GM12878 (cell line): ENCODE results near the gene EIF1AD. TPM values are rescaled to one million over a fixed set of nuclear protein-coding genes. Genes with fewer than 3 reads are reported as not detected.

Source experiments
- ATAC-seq: fragments of 200-7000 bp; cut with Tn5 transposase; 3 replicates; pipeline ENCODE4 v1.9.1; 2020; ENCODE audit warnings: mild to moderate bottlenecking, moderate library complexity
- BruUV-seq: library from RNA; stranded (reverse); fragments of 400-500 nt; replicated peaks from 2 replicates; lab custom pipeline; 2021; lab: Mats Ljungman, UMichigan
- CTCF ChIA-PET: fragments of 300-600 bp; sonication (Branson Sonifier 250); formaldehyde crosslinking; extraction: SDS; loops from one replicate; lab custom pipeline; 2021; ENCODE audit warnings: inconsistent platforms; lab: Yijun Ruan, JAX
- POLR2A ChIA-PET: fragments of 350-600 bp; formaldehyde crosslinking; extraction: SDS; loops from one replicate; lab custom pipeline; 2021; ENCODE audit warnings: inconsistent platforms; lab: Charles Lee
- RAD21 ChIA-PET: fragments of 300-600 bp; sonication (Branson Sonifier 250); formaldehyde crosslinking; loops from one replicate; lab custom pipeline; 2023; ENCODE audit warnings: antibody characterized with exemption; ENCODE audit not compliant: unreplicated experiment; lab: Charles Lee
- SMC1A ChIA-PET: fragments of 300-600 bp; sonication (Branson Sonifier 250); formaldehyde crosslinking; loops from one replicate; lab custom pipeline; 2023; ENCODE audit not compliant: unreplicated experiment, uncharacterized antibody; lab: Charles Lee
- DNase-seq: peaks from one replicate; pipeline ENCODE4 v3.0.0-alpha.2; 2011; ENCODE audit warnings: low read depth, low spot score
- FAIRE-seq: peaks from 3 replicates; lab custom pipeline; 2011; peaks lifted over from hg19 to GRCh38; lab: Jason Lieb, UNC
- H2AFZ ChIP-seq: 2 replicates; pipeline ENCODE4 v1.6.0; 2011; ENCODE audit warnings: low read depth, low read length, control low read depth; ENCODE audit not compliant: control insufficient read depth
- H3K27ac ChIP-seq: 2 replicates; pipeline ENCODE4 v1.5.1; 2011; ENCODE audit warnings: control low read depth; ENCODE audit not compliant: control insufficient read depth, insufficient read depth
- H3K27me3 ChIP-seq, 2 experiments: replicated peaks in 1 of 2; 2 replicates each; pipeline versions ENCODE4 v1.6.0 to v1.6.1; 2011; ENCODE audit warnings: low read length in 1 of 2; ENCODE audit not compliant: control insufficient read depth in 2 of 2, insufficient read depth in 2 of 2
- H3K36me3 ChIP-seq, 2 experiments: 2 replicates each; pipeline ENCODE4 v1.5.1; 2011; ENCODE audit warnings: low read length in 1 of 2; ENCODE audit not compliant: control insufficient read depth in 2 of 2, insufficient read depth in 2 of 2
- H3K4me1 ChIP-seq: 2 replicates; pipeline ENCODE4 v1.6.1; 2011; ENCODE audit warnings: mild to moderate bottlenecking, low read length, moderate library complexity, mixed read lengths; ENCODE audit not compliant: control insufficient read depth, insufficient read depth
- H3K4me2 ChIP-seq: 2 replicates; pipeline ENCODE4 v1.6.0; 2011; ENCODE audit warnings: control low read depth; ENCODE audit not compliant: control insufficient read depth, insufficient read depth
- H3K4me3 ChIP-seq: fragments of 200-600 bp; sonication (generic); 2 replicates; pipeline ENCODE4 v1.5.1; 2016
- H3K79me2 ChIP-seq: 2 replicates; pipeline ENCODE4 v1.6.0; 2011; ENCODE audit warnings: low read length; ENCODE audit not compliant: control insufficient read depth, insufficient read depth
- H3K9ac ChIP-seq: 2 replicates; pipeline ENCODE4 v1.8.0; 2011; ENCODE audit warnings: low read length, control low read depth, mixed read lengths; ENCODE audit not compliant: control insufficient read depth, insufficient read depth
- H3K9me3 ChIP-seq: replicated peaks from 3 replicates; pipeline ENCODE4 v1.5.1; 2011; ENCODE audit warnings: mild to moderate bottlenecking, low read length; ENCODE audit not compliant: control insufficient read depth, insufficient read depth
- H4K20me1 ChIP-seq: 2 replicates; pipeline ENCODE4 v1.6.0; 2011; ENCODE audit not compliant: control insufficient read depth, insufficient read depth
- ATF7 ChIP-seq: fragments of 450-650 bp; IDR thresholded peaks from 2 replicates; pipeline ENCODE4 v1.6.1; 2016; ENCODE audit warnings: low read depth, mild to moderate bottlenecking
- BCL3 ChIP-seq: IDR thresholded peaks from 2 replicates; pipeline ENCODE4 v1.6.1; 2011; ENCODE audit warnings: borderline replicate concordance, low read depth, mild to moderate bottlenecking, moderate library complexity, low read length; ENCODE audit not compliant: insufficient read depth, poor library complexity, severe bottlenecking
- BHLHE40 ChIP-seq, 2 experiments: fragments of 450-650 bp in 1 of 2; IDR thresholded peaks; 2 replicates each; pipeline ENCODE4 v1.6.1; 2011 to 2017; ENCODE audit warnings: low read depth in 2 of 2, borderline replicate concordance in 1 of 2, improper control_type of control experiment in 1 of 2, low read length in 1 of 2, mild to moderate bottlenecking in 1 of 2
- CEBPB ChIP-seq, 2 experiments: fragments of 150-350 bp in 1 of 2; IDR thresholded peaks; 2 replicates each; pipeline ENCODE4 v1.6.1; 2012 to 2014; ENCODE audit warnings: low read depth in 2 of 2, low read length in 2 of 2, borderline replicate concordance in 1 of 2, inconsistent platforms in 1 of 2
- ESRRA ChIP-seq: IDR thresholded peaks from 2 replicates; pipeline ENCODE4 v1.6.1; 2012; ENCODE audit warnings: mild to moderate bottlenecking, low read length, improper control_type of control experiment
- HDAC2 ChIP-seq: fragments of 200-600 bp; sonication (generic); IDR thresholded peaks from 2 replicates; pipeline ENCODE4 v1.6.1; 2017
- IKZF2 ChIP-seq, 2 experiments: fragments of 450-650 bp; IDR thresholded peaks; 2 replicates each; pipeline ENCODE4 v1.6.1; 2017; ENCODE audit warnings: mild to moderate bottlenecking in 2 of 2, moderate library complexity in 2 of 2
- KDM1A ChIP-seq: fragments of 200-600 bp; sonication (generic); IDR thresholded peaks from 2 replicates; pipeline ENCODE4 v1.6.1; 2016; ENCODE audit warnings: borderline replicate concordance
- MAX ChIP-seq: IDR thresholded peaks from 2 replicates; pipeline ENCODE4 v1.6.1; 2012; ENCODE audit warnings: low read depth, low read length, improper control_type of control experiment
- POU2F2 ChIP-seq: IDR thresholded peaks from 3 replicates; pipeline ENCODE4 v1.6.1; 2011; ENCODE audit warnings: low read depth, mild to moderate bottlenecking, low read length, borderline replicate concordance
- SMARCA5 ChIP-seq: fragments of 450-650 bp; IDR thresholded peaks from 2 replicates; pipeline ENCODE4 v1.6.1; 2017; ENCODE audit warnings: mild to moderate bottlenecking
- SPI1 ChIP-seq: IDR thresholded peaks from 2 replicates; pipeline ENCODE4 v1.6.1; 2011; ENCODE audit warnings: low read depth, mild to moderate bottlenecking, low read length, moderate library complexity, borderline replicate concordance; ENCODE audit not compliant: insufficient read depth
- SREBF2 ChIP-seq: IDR thresholded peaks from 2 replicates; pipeline ENCODE4 v1.6.1; 2012; ENCODE audit warnings: mild to moderate bottlenecking, low read length
- STAT3 ChIP-seq: IDR thresholded peaks from 2 replicates; pipeline ENCODE4 v1.6.1; 2011; ENCODE audit warnings: low read depth, low read length, improper control_type of control experiment
- WRNIP1 ChIP-seq: IDR thresholded peaks from 2 replicates; pipeline ENCODE4 v1.6.1; 2011; ENCODE audit warnings: low read depth, low read length, improper control_type of control experiment, borderline replicate concordance
- YBX1 ChIP-seq: fragments of 450-650 bp; IDR thresholded peaks from 2 replicates; pipeline ENCODE4 v1.6.1; 2016; ENCODE audit warnings: antibody characterized with exemption
- ZNF24 ChIP-seq: fragments of 450-650 bp; IDR thresholded peaks from 2 replicates; pipeline ENCODE4 v1.6.1; 2017; ENCODE audit warnings: antibody characterized with exemption, mild to moderate bottlenecking
- WGBS: methylation state at CpG from one replicate; pipeline ENCODE4 v1.1.6; 2016; ENCODE audit warnings: low lambda C conversion rate; ENCODE audit not compliant: insufficient replicate concordance, insufficient coverage; ENCODE audit errors: missing lambda C conversion rate; 5-methylcytosine and 5-hydroxymethylcytosine counted together
- in situ Hi-C: fragments of 300-500 bp; cut with MboI; formaldehyde crosslinking; loops from 9 replicates; pipeline ENCODE4 v1.14.3; 2018; ENCODE audit warnings: mixed read lengths
- intact Hi-C: fragments of 100-400 bp; cut with micrococcal nuclease; formaldehyde crosslinking; loops from one replicate; pipeline ENCODE4 v1.14.2; 2022; ENCODE audit not compliant: unreplicated experiment
- polyA plus RNA-seq, 11 experiments: library from polyadenylated mRNA; depleted of rRNA in 4 of 11; unstranded in 6 of 11; stranded (reverse) in 5 of 11; fragments of >200 nt; fragmentation: Nextera tagmentation in 4 of 11; fragmentation: Illumina TruSeq in 1 of 11; extraction: Ambion mirVana in 4 of 11; extraction: Trizol in 1 of 11; gene quantifications; 1 replicate in 1 of 11; 2 replicates in 10 of 11; pipeline versions ENCODE4 v1.2.1 to v1.2.3, GENCODE V29; 2011 to 2016; ENCODE audit warnings: inconsistent platforms in 2 of 11, missing spikeins in 2 of 11, low read depth in 1 of 11
- total RNA-seq, 4 experiments: library from RNA; depleted of rRNA in 3 of 4; stranded (reverse); fragments of >200 nt in 3 of 4; fragmentation: Illumina TruSeq in 1 of 4; extraction: Trizol in 1 of 4; gene quantifications; 2 replicates each; pipeline versions ENCODE4 v1.2.1 to v1.2.3, GENCODE V29; 2013 to 2021
- TF ChIP-seq, protein P1 (sequence below): fragments of 450-650 bp; formaldehyde crosslinking; IDR thresholded peaks from 2 replicates; pipeline ENCODE4 v1.5.0; 2022; ENCODE audit warnings: mild to moderate bottlenecking, missing genetic modification characterization

EIF1AD gene
- total and polyA plus RNA-seq, 10 of the 15 experiments (the other 5 are each of a cell fraction or from before 2014, with no cell fraction given): 31.6 to 56.8 (median 39.5) TPM

GRCh38 chr11:65958291-65958690, 43.7 kb downstream of the EIF1AD start (continued):
- TF ChIP-seq ESRRA: no peak
- no peak for TF ChIP-seq IKZF2 (IDR thresholded peaks at IDR 0.05)
- TF ChIP-seq ZNF24: no peak
- TF ChIP-seq, protein P1, sequence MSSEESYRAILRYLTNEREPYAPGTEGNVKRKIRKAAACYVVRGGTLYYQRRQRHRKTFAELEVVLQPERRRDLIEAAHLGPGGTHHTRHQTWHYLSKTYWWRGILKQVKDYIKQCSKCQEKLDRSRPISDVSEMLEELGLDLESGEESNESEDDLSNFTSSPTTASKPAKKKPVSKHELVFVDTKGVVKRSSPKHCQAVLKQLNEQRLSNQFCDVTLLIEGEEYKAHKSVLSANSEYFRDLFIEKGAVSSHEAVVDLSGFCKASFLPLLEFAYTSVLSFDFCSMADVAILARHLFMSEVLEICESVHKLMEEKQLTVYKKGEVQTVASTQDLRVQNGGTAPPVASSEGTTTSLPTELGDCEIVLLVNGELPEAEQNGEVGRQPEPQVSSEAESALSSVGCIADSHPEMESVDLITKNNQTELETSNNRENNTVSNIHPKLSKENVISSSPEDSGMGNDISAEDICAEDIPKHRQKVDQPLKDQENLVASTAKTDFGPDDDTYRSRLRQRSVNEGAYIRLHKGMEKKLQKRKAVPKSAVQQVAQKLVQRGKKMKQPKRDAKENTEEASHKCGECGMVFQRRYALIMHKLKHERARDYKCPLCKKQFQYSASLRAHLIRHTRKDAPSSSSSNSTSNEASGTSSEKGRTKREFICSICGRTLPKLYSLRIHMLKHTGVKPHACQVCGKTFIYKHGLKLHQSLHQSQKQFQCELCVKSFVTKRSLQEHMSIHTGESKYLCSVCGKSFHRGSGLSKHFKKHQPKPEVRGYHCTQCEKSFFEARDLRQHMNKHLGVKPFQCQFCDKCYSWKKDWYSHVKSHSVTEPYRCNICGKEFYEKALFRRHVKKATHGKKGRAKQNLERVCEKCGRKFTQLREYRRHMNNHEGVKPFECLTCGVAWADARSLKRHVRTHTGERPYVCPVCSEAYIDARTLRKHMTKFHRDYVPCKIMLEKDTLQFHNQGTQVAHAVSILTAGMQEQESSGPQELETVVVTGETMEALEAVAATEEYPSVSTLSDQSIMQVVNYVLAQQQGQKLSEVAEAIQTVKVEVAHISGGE: no peak
- no peak for TF ChIP-seq MAX

GRCh38 chr11:65954771-65955170, 47.2 kb downstream of the EIF1AD start:
- no TSS peak for BruUV-seq
- Histone ChIP-seq H3K27ac (no peak overlapping the region), H2AFZ (no peak overlapping the region), H3K4me1 (peaks cover 14% of the 10 kb centered on the region), H3K79me2 (no peaks in the 10 kb centered on the region), H3K36me3 (no peaks in the 10 kb centered on the region), H4K20me1 (no peaks in the 10 kb centered on the region), H3K9ac (no peak overlapping the region), H3K4me3 (no peak overlapping the region), H3K9me3 (no peaks in the 10 kb centered on the region), H3K4me2 (no peak overlapping the region), H3K27me3 (no peaks in the 10 kb centered on the region)
- POLR2A ChIA-PET: interaction anchor here (0.6 to 0.7 kb wide), 2 partner anchors 21 kb away, joined by 3 read pairs; no protein-coding TSS in a partner anchor
- in situ Hi-C loops: no loop called here
- FAIRE-seq (no peak), ATAC-seq (no peak), DNase-seq (no peak)
- SMC1A ChIA-PET: interaction anchor here (1.1 kb wide), 1 partner anchor 9 kb away, joined by 3 read pairs; no protein-coding TSS in a partner anchor
- 71% methylated on average over 8 of the region's 8 CpGs for WGBS
- CTCF ChIA-PET: interaction anchor here (0.8 kb wide), 1 partner anchor 109 kb away, joined by 3 read pairs; no protein-coding TSS in a partner anchor
- intact Hi-C loops: no loop called here
- no peak for TF ChIP-seq SPI1
- no peak for TF ChIP-seq HDAC2
- no peak for TF ChIP-seq BCL3
- TF ChIP-seq STAT3: no peak
- TF ChIP-seq KDM1A: no peak
- TF ChIP-seq POU2F2: no peak
- TF ChIP-seq BHLHE40 (IDR thresholded peaks at IDR 0.05; ENCODE audit: borderline replicate concordance in 1 of 2, low read depth in 2 of 2, low read length in 1 of 2): no peak
- TF ChIP-seq SREBF2: no peak
- no peak for TF ChIP-seq MAX
- no peak for TF ChIP-seq SMARCA5
- TF ChIP-seq YBX1: no peak
- no peak for TF ChIP-seq ATF7
- no peak for TF ChIP-seq CEBPB (IDR thresholded peaks at IDR 0.05; ENCODE audit: borderline replicate concordance in 1 of 2, low read depth in 2 of 2, low read length in 2 of 2)
- TF ChIP-seq WRNIP1: no peak
- TF ChIP-seq, all 136 proteins: peak for 0
- RAD21 ChIA-PET: interaction anchor here (0.6 to 1.1 kb wide), 2 partner anchors 27 to 53 kb away, joined by 4 read pairs; no protein-coding TSS in a partner anchor
